BLaER1 (cell line): ENCODE results near the gene WNT10A.
A peak's percentile ranks its signal among the peaks of the same experiment; 100 is the strongest.

Source experiments
- H3K27ac ChIP-seq: shearing (Covaris generic); formaldehyde crosslinking; 2 replicates; pipeline ENCODE4 v1.8.1; 2022
- H3K27me3 ChIP-seq: shearing (Covaris generic); formaldehyde crosslinking; 2 replicates; pipeline ENCODE4 v1.8.1; 2022
- H3K36me3 ChIP-seq: shearing (Covaris generic); formaldehyde crosslinking; 2 replicates; pipeline ENCODE4 v1.8.1; 2022
- H3K4me1 ChIP-seq: shearing (Covaris generic); formaldehyde crosslinking; 2 replicates; pipeline ENCODE4 v1.8.1; 2022
- H3K4me2 ChIP-seq: shearing (Covaris generic); formaldehyde crosslinking; 2 replicates; pipeline ENCODE4 v1.8.1; 2022
- H3K4me3 ChIP-seq: shearing (Covaris generic); formaldehyde crosslinking; 2 replicates; pipeline ENCODE4 v1.8.1; 2022
- H3K9ac ChIP-seq: shearing (Covaris generic); formaldehyde crosslinking; 2 replicates; pipeline ENCODE4 v1.8.1; 2022
- H3K9me3 ChIP-seq: shearing (Covaris generic); formaldehyde crosslinking; 2 replicates; pipeline ENCODE4 v1.8.1; 2022
- H4K20me1 ChIP-seq: shearing (Covaris generic); formaldehyde crosslinking; 2 replicates; pipeline ENCODE4 v1.8.1; 2022
- Cebpa-rat ChIP-seq: shearing (Covaris generic); IDR thresholded peaks from 2 replicates; pipeline ENCODE4 v1.8.1; 2022

Gene WNT10A

DNA sequence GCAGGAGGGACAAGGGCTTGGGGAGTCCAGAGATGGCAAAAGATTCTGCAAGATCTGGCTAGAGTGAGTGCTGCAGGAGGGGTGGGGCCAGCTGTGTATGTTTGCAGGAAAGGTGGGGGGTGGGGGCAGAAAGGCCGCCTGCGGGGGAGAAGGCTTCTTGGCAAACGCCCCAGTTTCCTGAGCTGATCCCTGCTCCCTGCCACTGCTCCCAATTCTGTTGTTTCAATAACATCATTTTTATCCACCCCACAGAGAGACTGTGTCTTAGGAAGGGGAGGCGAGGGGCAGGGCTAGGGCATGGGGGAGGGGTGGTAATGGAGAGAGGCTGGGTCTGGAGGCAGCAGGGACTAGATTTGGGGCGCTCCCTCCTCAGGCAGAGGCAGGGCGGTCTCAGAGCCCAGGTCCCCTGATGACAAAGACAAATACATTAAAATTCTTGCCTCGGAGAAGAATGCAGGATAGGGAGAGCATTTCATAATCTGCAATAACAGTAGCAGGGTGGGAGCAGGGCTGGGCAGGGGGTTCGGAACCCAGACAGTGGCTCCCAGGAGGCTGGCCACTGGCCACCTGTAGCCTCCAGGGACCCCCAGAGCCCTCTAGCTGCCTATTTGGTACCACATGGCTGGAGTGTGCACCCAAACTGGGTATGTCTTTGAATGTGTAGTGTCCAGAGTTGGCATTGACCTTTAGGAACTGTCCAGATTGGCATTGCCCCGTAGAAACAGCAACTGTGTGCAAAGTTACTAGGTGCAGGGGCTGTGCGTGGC lies 23.1 kb upstream of the WNT10A start:
- H3K9me3 ChIP-seq = no peaks in the 10 kb centered on the region
- H3K9ac ChIP-seq = no peak overlapping the region
- peaks cover 15% of the 10 kb centered on the region; the same call in 1 of the 2 replicates for H3K4me1 ChIP-seq
- H3K27ac ChIP-seq = no peak overlapping the region
- H3K4me2 ChIP-seq = no peak overlapping the region
- H3K27me3 ChIP-seq = peaks cover 100% of the 10 kb centered on the region
- no peaks in the 10 kb centered on the region for H3K36me3 ChIP-seq
- H4K20me1 ChIP-seq = peaks cover 79% of the 10 kb centered on the region
- H3K4me3 ChIP-seq = no peak overlapping the region
- TF ChIP-seq Cebpa-rat = no peak

DNA sequence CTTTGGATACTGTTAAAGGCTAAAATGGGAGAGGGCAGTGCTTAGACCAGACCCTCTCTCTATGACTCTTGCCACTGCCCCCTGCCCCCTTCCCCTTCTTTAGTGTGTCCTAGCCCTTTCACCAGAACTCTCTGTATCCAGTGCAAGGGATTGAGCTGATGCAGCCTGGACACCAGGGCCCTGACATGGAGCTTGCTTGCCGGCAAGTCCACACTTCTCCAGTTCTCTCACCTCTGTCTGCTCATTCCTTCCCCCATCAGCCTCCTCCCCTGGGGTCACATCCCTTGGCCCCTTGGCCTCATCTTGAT lies 22.6 kb upstream of the WNT10A start:
- Histone ChIP-seq H3K4me3 (no peak overlapping the region), H3K9ac (no peak overlapping the region), H3K4me2 (no peak overlapping the region), H3K36me3 (no peaks in the 10 kb centered on the region), H4K20me1 (peaks cover 80% of the 10 kb centered on the region), H3K4me1 (peaks cover 15% of the 10 kb centered on the region; the same call in 1 of the 2 replicates), H3K27me3 (peaks cover 100% of the 10 kb centered on the region), H3K9me3 (no peaks in the 10 kb centered on the region), H3K27ac (no peak overlapping the region)
- TF ChIP-seq Cebpa-rat = no peak

DNA sequence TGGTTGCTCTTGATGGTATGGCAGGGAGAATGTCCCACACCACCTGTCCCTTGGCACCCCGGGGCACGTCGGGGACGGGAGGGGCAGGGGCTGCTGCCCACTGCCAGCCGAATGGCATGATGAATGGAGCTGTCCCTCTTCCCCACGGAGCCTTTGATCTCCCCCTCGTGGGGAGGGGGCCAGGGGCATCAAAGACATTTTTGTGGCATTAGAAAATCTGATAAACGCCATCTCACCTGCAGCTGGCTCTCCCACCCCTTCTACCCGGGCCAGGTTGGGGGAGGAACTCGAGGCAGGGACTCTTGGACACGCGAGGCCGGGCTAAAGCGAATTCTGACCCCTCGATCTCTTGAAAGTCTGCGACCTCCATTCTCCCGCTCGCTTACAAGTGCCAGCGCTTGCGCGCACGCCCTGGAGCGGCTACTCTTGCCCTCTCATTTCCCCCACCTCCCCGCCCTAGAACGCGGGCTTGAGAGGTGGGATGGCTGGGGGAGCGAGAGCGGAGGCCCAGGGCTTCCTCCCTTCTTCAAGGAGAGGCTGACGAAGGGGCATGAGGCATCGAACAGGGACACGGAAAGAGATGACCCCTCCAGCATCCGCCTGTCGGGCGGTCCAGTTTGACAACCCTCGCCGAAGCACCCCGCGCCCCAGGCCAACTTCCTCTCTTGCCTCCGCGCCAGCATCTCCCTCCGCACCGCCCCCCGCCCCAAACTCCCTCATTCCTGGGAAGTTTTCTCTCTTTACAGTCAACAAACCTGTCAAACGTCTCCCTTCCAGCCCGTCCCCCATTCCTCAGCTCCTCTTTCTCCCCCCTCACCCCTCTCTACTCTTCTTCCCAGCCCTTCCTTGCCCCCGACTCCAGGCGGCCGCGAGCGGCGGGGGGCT lies 21.7 kb upstream of the WNT10A start:
- Histone ChIP-seq H3K4me3 (peak overlapping the region; percentile 44; the same call in 1 of the 2 replicates), H3K27ac (no peak overlapping the region), H4K20me1 (peaks cover 76% of the 10 kb centered on the region), H3K4me1 (peaks cover 15% of the 10 kb centered on the region; the same call in 1 of the 2 replicates), H3K4me2 (peak overlapping the region; percentile 40; the same call in 1 of the 2 replicates), H3K9ac (no peak overlapping the region), H3K9me3 (no peaks in the 10 kb centered on the region), H3K36me3 (no peaks in the 10 kb centered on the region), H3K27me3 (peaks cover 100% of the 10 kb centered on the region)
- TF ChIP-seq Cebpa-rat = no peak

DNA sequence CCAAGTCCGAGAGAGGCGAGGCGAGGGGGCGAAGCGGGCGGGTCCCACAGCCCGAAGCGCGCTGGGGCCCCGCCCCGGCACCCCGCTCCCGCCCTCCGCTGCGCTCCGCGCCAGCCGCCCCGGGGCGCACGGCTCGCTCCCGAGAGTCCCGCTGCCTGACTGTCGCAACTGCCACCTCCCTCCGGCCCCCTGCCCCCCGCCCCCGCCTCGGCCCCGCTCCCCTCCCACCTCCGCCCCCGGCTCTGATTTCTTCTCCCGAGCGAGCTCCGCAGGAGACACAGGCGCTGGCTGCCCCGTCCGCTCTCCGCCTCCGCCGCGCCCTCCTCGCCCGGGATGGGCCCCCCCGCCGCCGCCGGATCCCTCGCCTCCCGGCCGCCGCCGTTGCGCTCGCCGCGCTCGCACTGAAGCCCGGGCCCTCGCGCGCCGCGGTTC lies 21.1 kb upstream of the WNT10A start, which contains the start of gene WNT6:
WNT6 (plus strand) TSS at position 250 of the 432 bp plus-strand sequence. CDS start 233 bp downstream, outside the sequence.
- H3K27ac ChIP-seq = no peak within 1 kb of the TSS
- H3K36me3 ChIP-seq = no peaks in the 10 kb centered on the region
- peak within 1 kb of the TSS; percentile 58 for H3K4me3 ChIP-seq
- H3K4me2 ChIP-seq = peak within 1 kb of the TSS; percentile 67
- peaks cover 99% of the 10 kb centered on the region for H3K27me3 ChIP-seq
- peaks cover 15% of the 10 kb centered on the region; the same call in 1 of the 2 replicates for H3K4me1 ChIP-seq
- no peak within 1 kb of the TSS for H3K9ac ChIP-seq
- H4K20me1 ChIP-seq = peaks cover 70% of the 10 kb centered on the region
- no peaks in the 10 kb centered on the region for H3K9me3 ChIP-seq
- TF ChIP-seq Cebpa-rat = no peak

DNA sequence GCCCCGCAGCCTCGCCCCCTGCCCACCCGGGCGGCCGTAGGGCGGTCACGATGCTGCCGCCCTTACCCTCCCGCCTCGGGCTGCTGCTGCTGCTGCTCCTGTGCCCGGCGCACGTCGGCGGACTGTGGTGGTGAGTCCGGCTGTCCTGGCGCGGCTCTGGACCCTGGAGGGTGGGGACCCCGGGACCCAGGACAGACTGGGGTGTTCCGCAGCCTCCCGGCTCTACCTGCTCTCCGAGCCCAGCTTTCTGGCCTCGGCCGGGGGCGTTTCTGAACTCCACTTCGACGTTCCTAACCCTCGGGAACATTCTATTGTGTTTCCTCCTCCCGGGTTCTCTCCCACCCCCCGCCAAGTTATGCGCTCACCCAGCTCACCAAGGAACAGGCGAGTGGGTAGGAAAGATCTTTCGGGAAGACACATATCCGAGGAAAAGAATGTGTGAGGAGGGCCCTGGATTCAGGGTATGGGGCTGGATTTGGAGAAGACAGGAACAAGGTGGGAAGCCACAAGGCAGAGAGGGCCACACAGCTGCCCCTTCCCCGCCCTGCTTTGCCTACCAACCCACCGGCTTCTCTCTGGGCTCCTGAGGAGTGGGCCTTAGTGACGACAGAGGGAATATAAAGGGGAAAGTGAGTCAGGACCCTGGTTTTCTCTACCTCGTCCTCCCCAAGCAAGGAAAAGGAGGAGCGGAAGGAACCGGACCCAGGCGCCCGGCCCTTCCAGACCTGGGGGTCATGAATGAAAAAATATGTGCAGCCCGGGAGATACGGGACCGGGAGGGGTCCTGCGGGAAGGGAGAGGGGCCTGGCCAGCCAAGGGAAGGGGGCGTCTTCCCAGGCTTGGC lies 20.4 kb upstream of the WNT10A start:
- no peaks in the 10 kb centered on the region for H3K9me3 ChIP-seq
- no peaks in the 10 kb centered on the region for H3K36me3 ChIP-seq
- TF ChIP-seq Cebpa-rat = no peak
- peaks cover 15% of the 10 kb centered on the region; the same call in 1 of the 2 replicates for H3K4me1 ChIP-seq
- H3K27ac ChIP-seq = no peak overlapping the region
- no peak overlapping the region for H3K9ac ChIP-seq
- H3K4me2 ChIP-seq = peak overlapping the region; percentile 67
- peaks cover 64% of the 10 kb centered on the region for H4K20me1 ChIP-seq
- peaks cover 99% of the 10 kb centered on the region for H3K27me3 ChIP-seq
- peak overlapping the region; percentile 58 for H3K4me3 ChIP-seq

DNA sequence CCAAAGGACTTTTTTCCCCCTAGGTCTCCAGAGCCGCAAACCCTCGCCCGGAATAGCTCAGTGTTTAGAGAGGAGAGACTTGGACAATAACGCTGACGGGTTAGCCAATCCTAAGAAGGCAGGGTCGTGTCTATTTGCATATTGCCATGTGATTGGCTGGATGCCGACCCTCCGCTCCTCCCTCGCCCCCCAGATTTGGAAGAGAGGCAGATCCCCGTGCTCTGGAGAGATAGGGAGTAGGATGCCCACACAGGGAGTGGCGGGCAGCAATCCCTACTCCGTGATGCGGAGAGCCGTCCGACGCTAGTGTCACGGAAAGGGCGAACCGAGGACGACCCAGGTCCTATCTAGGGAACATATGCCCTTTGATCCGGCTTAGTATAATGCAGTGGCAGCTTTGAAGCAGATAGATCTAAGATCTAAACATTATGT lies 19.7 kb upstream of the WNT10A start:
- Histone ChIP-seq H3K27ac (no peak overlapping the region), H3K9ac (no peak overlapping the region), H3K4me2 (peak overlapping the region; percentile 61), H4K20me1 (peaks cover 56% of the 10 kb centered on the region), H3K36me3 (no peaks in the 10 kb centered on the region), H3K9me3 (no peaks in the 10 kb centered on the region), H3K4me1 (peaks cover 15% of the 10 kb centered on the region; the same call in 1 of the 2 replicates), H3K4me3 (no peak overlapping the region), H3K27me3 (peaks cover 96% of the 10 kb centered on the region)
- TF ChIP-seq Cebpa-rat = no peak

DNA sequence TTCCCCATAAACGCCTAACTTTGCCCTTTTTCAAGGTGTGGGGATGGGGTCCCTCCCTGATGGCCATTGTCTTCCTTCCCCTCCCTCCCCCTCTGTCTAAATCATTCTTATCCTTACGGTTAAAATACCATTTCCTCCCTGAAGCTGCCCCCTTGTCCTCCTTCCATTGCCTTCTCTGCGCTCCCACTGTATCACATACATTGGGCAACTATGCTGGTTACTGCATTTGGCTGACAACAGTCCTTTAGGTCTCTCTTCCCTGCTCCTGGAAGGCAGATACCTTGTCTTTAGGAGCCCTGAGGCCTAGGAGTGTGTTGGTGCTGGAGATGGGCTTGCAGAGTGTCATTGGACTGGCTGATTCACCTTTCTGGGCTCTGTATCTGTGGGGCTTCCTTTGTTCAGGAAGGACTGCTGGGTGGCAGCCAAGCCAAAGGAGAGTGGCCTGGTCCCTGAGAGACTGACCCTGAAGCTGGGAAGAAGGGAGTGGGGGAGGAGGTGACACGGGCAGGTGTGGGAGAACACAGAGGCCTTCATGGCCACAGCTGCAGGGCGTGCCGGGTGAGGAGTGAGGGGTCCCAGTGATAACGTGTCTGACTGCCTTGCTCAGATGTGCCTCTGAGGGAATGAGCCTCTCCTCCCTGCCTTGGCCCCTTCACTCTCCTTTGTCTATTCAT lies 18.9 kb upstream of the WNT10A start:
- peaks cover 15% of the 10 kb centered on the region; the same call in 1 of the 2 replicates for H3K4me1 ChIP-seq
- H3K9ac ChIP-seq = no peak overlapping the region
- no peak overlapping the region for H3K4me2 ChIP-seq
- H3K27ac ChIP-seq = no peak overlapping the region
- no peaks in the 10 kb centered on the region for H3K9me3 ChIP-seq
- no peak overlapping the region for H3K4me3 ChIP-seq
- peaks cover 95% of the 10 kb centered on the region for H3K27me3 ChIP-seq
- TF ChIP-seq Cebpa-rat = no peak
- H4K20me1 ChIP-seq = peaks cover 51% of the 10 kb centered on the region
- H3K36me3 ChIP-seq = no peaks in the 10 kb centered on the region

DNA sequence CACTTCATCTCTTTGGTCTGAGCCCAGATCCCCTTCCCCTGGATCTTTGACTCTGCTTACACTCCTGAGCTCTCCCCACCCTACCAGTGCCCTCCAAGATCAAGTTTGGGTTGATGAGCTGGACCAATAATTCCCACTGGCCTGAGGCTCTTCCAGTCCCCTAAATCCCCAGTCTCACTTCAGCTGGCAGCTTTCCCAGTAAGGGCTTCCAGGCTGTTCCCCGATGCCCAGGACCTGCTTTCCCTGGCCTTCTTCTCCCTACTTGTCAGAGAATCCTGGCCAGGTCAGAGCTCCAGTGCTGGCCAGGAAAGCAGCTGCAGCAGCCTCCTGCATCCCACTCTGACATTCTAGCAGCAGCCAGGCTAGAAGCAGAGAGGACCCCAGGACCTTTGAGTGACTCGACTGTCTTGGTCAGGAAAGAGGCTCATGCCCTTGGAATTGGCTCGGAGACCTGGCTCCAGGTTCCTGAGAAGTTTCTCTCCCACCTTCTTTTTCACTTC lies 17.6 kb upstream of the WNT10A start:
- H3K36me3 ChIP-seq = no peaks in the 10 kb centered on the region
- H3K4me3 ChIP-seq = no peak overlapping the region
- H3K27ac ChIP-seq = no peak overlapping the region
- TF ChIP-seq Cebpa-rat = no peak
- H3K4me1 ChIP-seq = peaks cover 15% of the 10 kb centered on the region; the same call in 1 of the 2 replicates
- H4K20me1 ChIP-seq = peaks cover 43% of the 10 kb centered on the region
- no peaks in the 10 kb centered on the region for H3K9me3 ChIP-seq
- no peak overlapping the region for H3K9ac ChIP-seq
- H3K4me2 ChIP-seq = no peak overlapping the region
- peaks cover 94% of the 10 kb centered on the region for H3K27me3 ChIP-seq
